Measurements from ENCODE around the gene LRRC26.

LRRC26 gene

DNA sequence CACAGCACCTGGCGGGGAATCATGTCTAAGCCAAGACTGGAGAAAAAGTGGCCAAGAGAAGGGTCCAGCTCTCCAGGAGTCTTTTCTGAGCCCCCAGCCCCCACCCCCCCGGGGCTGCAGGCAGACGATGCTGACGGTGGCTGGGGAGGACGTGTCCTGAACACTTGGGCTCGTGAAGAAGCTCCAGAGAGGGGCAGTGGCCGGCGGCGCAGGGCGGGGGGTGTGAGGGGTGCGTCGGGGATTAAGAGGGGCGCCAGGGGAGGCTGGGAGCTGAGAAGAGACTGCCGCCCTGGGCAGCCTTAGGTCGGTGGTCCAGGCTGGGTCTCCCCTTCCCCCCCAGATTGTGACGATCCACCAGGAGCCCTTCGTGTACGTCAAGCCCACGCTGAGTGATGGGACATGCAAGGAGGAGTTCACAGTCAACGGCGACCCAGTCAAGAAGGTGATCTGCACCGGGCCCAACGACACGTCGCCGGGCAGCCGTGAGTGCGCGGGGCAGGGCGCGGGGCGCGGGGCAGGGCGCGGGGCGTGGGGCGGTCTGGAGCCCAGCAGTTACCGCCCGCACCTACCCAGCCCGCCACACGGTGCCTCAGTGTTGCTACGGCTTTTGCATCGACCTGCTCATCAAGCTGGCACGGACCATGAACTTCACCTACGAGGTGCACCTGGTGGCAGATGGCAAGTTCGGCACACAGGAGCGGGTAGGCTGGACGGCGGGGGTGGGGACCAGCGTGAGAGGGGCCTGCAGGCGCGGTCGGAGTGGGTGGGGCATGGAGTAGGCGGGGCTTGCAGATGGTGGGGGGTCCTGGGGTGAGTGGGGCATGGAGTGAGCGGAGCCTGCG is 8.9 kb downstream of the LRRC26 start:
- H3K36me3 ChIP-seq (ENCODE audit: control insufficient read depth in 2 of 2, insufficient read depth in 2 of 2, low read length in 2 of 2): no peaks in the 10 kb centered on the region
- no peaks in the 10 kb centered on the region for H3K9me3 ChIP-seq (ENCODE audit: control insufficient read depth in 2 of 2, low read length in 2 of 2)
- peaks cover 6 to 9% of the 10 kb centered on the region in 2 donors for H3K4me1 ChIP-seq (ENCODE audit: control insufficient read depth in 2 of 2, insufficient read depth in 2 of 2, low read length in 2 of 2)
- no peak overlapping the region for H3K27ac ChIP-seq (ENCODE audit: low read depth in 2 of 2, low read length in 2 of 2)
- H3K27me3 ChIP-seq (ENCODE audit: control insufficient read depth in 2 of 2, insufficient read depth in 2 of 2, low read length in 2 of 2): peaks cover 38 to 39% of the 10 kb centered on the region in 2 donors
- H3K4me3 ChIP-seq (ENCODE audit: low read length in 2 of 2): no peak overlapping the region
- no peak overlapping the region for H3K9ac ChIP-seq (ENCODE audit: low read depth in 1 of 2, low read length in 2 of 2)

DNA sequence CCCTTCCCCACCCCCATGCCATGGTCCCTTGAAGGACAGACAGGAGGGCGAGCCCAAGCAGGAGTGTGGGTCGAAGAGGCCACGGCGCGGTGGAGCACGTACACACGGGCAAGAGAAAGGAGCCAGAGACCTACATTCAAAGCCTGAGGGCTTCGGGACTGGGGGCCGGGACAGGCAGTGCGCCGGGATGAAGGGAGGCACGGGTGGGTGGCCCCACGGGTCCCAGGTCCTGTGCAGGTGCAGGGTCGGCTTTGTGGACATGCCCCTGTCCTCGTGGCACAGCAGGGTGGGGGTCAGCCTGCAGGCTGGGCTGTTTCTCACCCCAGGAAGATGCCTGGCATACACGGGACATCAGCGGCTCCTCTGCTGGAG is 9.8 kb downstream of the LRRC26 start:
- Histone ChIP-seq H3K36me3 (ENCODE audit: control insufficient read depth in 2 of 2, insufficient read depth in 2 of 2, low read length in 2 of 2) (no peaks in the 10 kb centered on the region), H3K9ac (ENCODE audit: low read depth in 1 of 2, low read length in 2 of 2) (no peak overlapping the region), H3K4me3 (ENCODE audit: low read length in 2 of 2) (no peak overlapping the region), H3K27me3 (ENCODE audit: control insufficient read depth in 2 of 2, insufficient read depth in 2 of 2, low read length in 2 of 2) (peaks cover 40 to 44% of the 10 kb centered on the region in 2 donors), H3K4me1 (ENCODE audit: control insufficient read depth in 2 of 2, insufficient read depth in 2 of 2, low read length in 2 of 2) (peaks cover 6 to 9% of the 10 kb centered on the region in 2 donors), H3K9me3 (ENCODE audit: control insufficient read depth in 2 of 2, low read length in 2 of 2) (no peaks in the 10 kb centered on the region), H3K27ac (ENCODE audit: low read depth in 2 of 2, low read length in 2 of 2) (no peak overlapping the region)

DNA sequence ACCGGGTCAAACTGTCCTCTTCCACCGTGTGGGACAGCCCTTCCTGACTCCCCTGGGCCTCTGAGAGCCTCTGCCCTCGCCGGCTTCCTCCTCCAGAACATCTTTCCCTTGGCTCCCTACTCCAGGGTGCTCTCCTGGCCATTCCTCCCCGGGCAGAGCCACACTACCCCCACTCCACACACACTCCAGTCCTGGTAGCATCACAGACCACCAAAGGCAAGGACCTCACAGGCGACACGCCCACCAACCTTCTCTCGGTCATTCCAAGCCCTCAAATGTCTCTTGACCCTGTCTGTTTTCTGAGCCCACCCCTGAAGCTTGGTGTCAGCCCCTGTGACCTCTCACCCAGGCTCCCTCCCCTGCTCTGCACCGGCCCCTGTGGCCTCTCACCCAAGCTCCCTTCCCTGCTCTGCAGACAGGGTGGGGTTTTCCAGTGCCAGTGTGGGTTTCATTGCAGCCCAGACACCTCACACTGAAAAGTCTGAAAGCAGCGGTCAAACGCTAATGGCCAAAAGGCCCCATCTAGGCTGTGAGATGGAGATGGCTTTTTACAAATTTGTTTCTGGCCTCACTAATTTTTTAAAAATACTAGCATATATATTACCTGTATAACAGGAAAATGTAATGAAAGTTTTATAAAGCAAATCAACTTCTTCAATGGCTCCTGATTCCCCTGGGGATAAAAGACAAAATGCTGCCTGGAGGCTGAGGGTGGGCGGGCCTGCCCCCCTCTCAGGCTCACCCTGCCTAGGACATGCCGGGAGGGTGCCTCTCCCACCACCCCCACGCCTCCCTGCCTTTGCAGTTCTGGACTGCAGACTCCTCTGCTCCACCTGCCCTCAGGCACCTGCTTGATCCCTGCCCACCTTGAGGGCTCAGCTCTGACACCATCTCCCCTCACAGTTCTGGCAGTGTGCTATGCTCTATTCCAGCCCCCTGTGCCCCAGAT is 10.5 kb downstream of the LRRC26 start:
- Histone ChIP-seq H3K36me3 (ENCODE audit: control insufficient read depth in 2 of 2, insufficient read depth in 2 of 2, low read length in 2 of 2) (no peaks in the 10 kb centered on the region), H3K9ac (ENCODE audit: low read depth in 1 of 2, low read length in 2 of 2) (no peak overlapping the region), H3K4me1 (ENCODE audit: control insufficient read depth in 2 of 2, insufficient read depth in 2 of 2, low read length in 2 of 2) (peaks cover 6 to 9% of the 10 kb centered on the region in 2 donors), H3K4me3 (ENCODE audit: low read length in 2 of 2) (no peak overlapping the region), H3K9me3 (ENCODE audit: control insufficient read depth in 2 of 2, low read length in 2 of 2) (no peaks in the 10 kb centered on the region), H3K27ac (ENCODE audit: low read depth in 2 of 2, low read length in 2 of 2) (no peak overlapping the region), H3K27me3 (ENCODE audit: control insufficient read depth in 2 of 2, insufficient read depth in 2 of 2, low read length in 2 of 2) (peaks cover 40 to 45% of the 10 kb centered on the region in 2 donors)

DNA sequence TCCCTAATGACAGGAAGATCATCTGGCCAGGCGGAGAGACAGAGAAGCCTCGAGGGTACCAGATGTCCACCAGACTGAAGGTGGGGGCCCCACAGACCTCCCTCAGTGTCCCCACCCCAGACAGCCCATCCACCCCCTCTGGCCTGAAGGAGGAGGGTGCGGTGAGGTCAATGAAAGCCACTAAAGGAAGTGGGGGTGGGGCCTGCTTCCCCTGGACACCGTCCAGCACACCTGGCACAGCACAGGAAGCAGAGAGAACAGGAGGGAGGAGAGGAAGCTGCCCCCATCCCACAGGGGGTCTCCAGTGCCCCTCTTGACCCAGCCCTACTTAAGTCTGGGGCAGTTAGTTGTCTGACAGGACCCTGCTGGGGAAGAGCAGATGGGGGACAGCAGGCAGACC is 11.2 kb downstream of the LRRC26 start:
- Histone ChIP-seq H3K36me3 (ENCODE audit: control insufficient read depth in 2 of 2, insufficient read depth in 2 of 2, low read length in 2 of 2) (no peaks in the 10 kb centered on the region), H3K4me3 (ENCODE audit: low read length in 2 of 2) (no peak overlapping the region), H3K9ac (ENCODE audit: low read depth in 1 of 2, low read length in 2 of 2) (no peak overlapping the region), H3K27ac (ENCODE audit: low read depth in 2 of 2, low read length in 2 of 2) (no peak overlapping the region), H3K4me1 (ENCODE audit: control insufficient read depth in 2 of 2, insufficient read depth in 2 of 2, low read length in 2 of 2) (peaks cover 6 to 9% of the 10 kb centered on the region in 2 donors), H3K9me3 (ENCODE audit: control insufficient read depth in 2 of 2, low read length in 2 of 2) (no peaks in the 10 kb centered on the region), H3K27me3 (ENCODE audit: control insufficient read depth in 2 of 2, insufficient read depth in 2 of 2, low read length in 2 of 2) (peaks cover 34 to 43% of the 10 kb centered on the region in 2 donors)

DNA sequence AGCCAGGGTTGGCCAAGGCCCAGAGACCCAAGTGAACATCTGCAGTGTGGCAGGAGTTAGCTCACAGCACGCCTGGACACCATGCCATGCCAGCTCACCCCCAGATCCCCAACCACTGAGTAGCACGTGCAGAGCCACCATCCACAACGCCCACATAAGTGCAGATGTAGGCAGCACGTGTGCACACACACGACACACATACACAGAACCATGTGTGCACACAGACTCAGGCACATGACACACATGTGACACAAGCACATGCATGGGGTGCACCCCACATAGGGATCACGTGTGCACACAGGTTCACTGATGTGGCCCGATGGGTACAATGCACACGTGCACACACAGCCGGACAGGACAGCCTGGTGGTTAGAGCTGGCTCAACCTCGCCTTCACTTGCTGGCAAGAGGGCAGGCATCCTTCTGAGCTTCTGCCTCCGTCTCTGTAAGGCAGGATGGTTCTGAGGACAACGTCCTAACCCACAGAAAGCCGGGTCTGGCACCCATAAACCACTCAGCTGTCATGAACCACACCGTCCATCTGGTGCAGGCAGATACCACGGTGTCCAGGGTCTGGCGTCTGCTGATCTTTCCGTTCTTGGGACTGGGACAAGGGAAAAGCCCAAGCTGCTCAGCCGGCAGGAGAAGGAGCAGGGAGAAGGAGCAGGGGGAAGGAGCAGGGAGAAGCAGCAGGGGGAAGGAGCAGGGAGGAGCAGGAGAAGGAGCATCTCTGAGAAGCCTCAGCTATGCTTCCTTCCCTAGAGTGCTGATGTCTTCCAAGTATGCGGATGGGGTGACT is 12.0 kb downstream of the LRRC26 start:
- Histone ChIP-seq H3K9ac (ENCODE audit: low read depth in 1 of 2, low read length in 2 of 2) (no peak overlapping the region), H3K4me1 (ENCODE audit: control insufficient read depth in 2 of 2, insufficient read depth in 2 of 2, low read length in 2 of 2) (peaks cover 4 to 7% of the 10 kb centered on the region in 2 donors), H3K36me3 (ENCODE audit: control insufficient read depth in 2 of 2, insufficient read depth in 2 of 2, low read length in 2 of 2) (no peaks in the 10 kb centered on the region), H3K9me3 (ENCODE audit: control insufficient read depth in 2 of 2, low read length in 2 of 2) (no peaks in the 10 kb centered on the region), H3K27me3 (ENCODE audit: control insufficient read depth in 2 of 2, insufficient read depth in 2 of 2, low read length in 2 of 2) (peaks cover 33 to 39% of the 10 kb centered on the region in 2 donors), H3K27ac (ENCODE audit: low read depth in 2 of 2, low read length in 2 of 2) (no peak overlapping the region), H3K4me3 (ENCODE audit: low read length in 2 of 2) (no peak overlapping the region)

DNA sequence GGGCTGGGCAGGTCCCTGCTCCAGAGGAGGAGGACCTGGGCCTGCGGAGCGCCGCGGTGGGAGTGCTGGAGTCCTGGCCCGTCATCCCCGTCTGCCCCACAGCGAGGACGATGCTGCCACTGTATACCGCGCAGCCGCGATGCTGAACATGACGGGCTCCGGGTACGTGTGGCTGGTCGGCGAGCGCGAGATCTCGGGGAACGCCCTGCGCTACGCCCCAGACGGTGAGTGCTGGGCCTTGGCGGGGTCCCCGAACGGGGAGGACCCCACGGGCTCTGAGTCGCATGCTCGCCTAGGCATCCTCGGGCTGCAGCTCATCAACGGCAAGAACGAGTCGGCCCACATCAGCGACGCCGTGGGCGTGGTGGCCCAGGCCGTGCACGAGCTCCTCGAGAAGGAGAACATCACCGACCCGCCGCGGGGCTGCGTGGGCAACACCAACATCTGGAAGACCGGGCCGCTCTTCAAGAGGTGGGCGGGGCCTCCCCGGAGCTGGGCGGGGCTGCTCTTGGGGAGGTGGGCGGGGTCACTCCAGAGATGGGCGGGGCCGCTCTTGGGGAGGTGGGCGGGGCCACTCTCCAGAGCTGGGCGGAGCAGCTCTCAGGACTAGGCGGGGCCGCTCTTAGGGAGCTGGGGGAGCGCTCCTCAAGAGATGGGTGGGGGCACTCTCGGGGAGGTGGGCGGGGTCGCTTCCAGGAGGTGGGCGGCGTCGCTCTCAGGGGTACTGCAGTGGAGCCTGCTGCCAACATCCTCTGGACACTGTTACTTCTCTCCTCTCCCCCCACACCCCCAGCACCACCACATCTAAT is 13.1 kb downstream of the LRRC26 start:
- no peaks in the 10 kb centered on the region for H3K9me3 ChIP-seq (ENCODE audit: control insufficient read depth in 2 of 2, low read length in 2 of 2)

DNA sequence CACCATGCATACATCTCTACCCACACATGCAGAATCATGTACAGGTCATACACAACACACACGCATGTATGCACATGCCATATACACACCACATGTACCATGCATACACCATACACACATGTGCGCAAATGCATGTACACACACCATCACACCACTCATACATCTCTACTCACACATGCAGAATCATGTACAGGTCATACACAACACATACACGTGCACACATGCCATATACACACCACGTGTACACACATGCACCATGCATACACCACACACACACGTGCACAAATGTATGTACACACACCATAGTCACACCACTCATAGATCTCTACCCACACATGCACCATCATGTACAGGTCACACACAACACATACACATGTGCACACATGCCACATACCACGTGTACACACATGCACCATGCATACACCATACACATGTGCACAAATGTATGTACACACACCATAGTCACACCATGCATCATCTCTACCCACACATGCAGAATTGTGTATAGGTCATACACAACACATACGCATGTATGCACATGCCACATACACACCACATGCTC is 16.9 kb downstream of the LRRC26 start:
- Histone ChIP-seq H3K27me3 (ENCODE audit: control insufficient read depth in 2 of 2, insufficient read depth in 2 of 2, low read length in 2 of 2) (peaks cover 14 to 17% of the 10 kb centered on the region in 2 donors), H3K27ac (ENCODE audit: low read depth in 2 of 2, low read length in 2 of 2) (no peak overlapping the region), H3K4me3 (ENCODE audit: low read length in 2 of 2) (no peak overlapping the region), H3K9ac (ENCODE audit: low read depth in 1 of 2, low read length in 2 of 2) (no peak overlapping the region), H3K9me3 (ENCODE audit: control insufficient read depth in 2 of 2, low read length in 2 of 2) (no peaks in the 10 kb centered on the region), H3K4me1 (ENCODE audit: control insufficient read depth in 2 of 2, insufficient read depth in 2 of 2, low read length in 2 of 2) (peaks cover 3 to 4% of the 10 kb centered on the region in 2 donors), H3K36me3 (ENCODE audit: control insufficient read depth in 2 of 2, insufficient read depth in 2 of 2, low read length in 2 of 2) (no peaks in the 10 kb centered on the region)

More for the DNA sequence above, 13.1 kb downstream of the LRRC26 start:
- peaks cover 4 to 7% of the 10 kb centered on the region in 2 donors for H3K4me1 ChIP-seq (ENCODE audit: control insufficient read depth in 2 of 2, insufficient read depth in 2 of 2, low read length in 2 of 2)
- peaks cover 33 to 36% of the 10 kb centered on the region in 2 donors for H3K27me3 ChIP-seq (ENCODE audit: control insufficient read depth in 2 of 2, insufficient read depth in 2 of 2, low read length in 2 of 2)
- H3K27ac ChIP-seq (ENCODE audit: low read depth in 2 of 2, low read length in 2 of 2): no peak overlapping the region
- no peak overlapping the region for H3K9ac ChIP-seq (ENCODE audit: low read depth in 1 of 2, low read length in 2 of 2)
- no peaks in the 10 kb centered on the region for H3K36me3 ChIP-seq (ENCODE audit: control insufficient read depth in 2 of 2, insufficient read depth in 2 of 2, low read length in 2 of 2)
- peak overlapping the region in 1 of 2 donors; percentile 5 for H3K4me3 ChIP-seq (ENCODE audit: low read length in 2 of 2)

DNA sequence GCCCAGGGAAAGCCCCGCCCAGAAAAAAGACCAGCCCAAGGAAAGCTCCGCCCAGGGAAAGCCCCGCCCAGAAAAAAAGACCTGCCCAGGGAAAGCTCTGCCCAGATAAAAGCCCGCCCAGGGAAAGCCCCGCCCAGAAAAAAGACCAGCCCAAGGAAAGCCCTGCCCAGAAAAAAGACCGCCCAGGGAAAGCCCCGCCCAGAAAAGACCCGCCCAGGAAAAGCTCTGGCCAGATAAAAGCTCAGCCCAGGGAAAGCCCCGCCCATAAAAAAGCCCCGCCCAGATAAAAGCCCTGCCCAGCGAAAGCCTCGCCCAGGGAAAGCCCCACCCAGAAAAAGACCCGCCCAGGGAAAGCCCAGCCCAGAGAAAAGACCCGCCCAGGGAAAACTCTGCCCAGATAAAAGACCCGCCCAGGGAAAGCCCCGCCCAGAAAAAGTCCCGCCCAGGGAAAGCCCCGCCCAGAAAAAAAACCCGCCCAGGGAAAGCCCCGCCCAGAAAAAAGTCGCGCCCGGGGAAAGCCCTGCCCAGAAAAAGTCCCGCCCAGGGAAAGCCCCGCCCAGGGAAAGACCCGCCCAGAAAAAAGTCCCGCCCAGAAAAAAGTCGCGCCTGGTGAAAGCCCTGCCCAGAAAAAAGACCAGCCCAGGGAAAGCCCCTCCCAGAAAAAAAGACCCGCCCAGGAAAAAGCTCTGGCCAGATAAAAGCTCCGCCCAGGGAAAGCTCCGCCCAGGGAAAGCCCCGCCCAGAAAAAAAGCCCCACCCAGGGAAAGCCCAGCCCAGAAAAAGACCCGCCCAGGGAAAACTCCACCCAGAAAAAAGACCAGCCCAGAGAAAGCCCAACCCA is 19.0 kb downstream of the LRRC26 start:
- H3K27me3 ChIP-seq (ENCODE audit: control insufficient read depth in 2 of 2, insufficient read depth in 2 of 2, low read length in 2 of 2): peaks cover 6 to 12% of the 10 kb centered on the region in 2 donors
- H3K9me3 ChIP-seq (ENCODE audit: control insufficient read depth in 2 of 2, low read length in 2 of 2): no peaks in the 10 kb centered on the region
- H3K9ac ChIP-seq (ENCODE audit: low read depth in 1 of 2, low read length in 2 of 2): no peak overlapping the region
- no peak overlapping the region for H3K27ac ChIP-seq (ENCODE audit: low read depth in 2 of 2, low read length in 2 of 2)
- H3K4me1 ChIP-seq (ENCODE audit: control insufficient read depth in 2 of 2, insufficient read depth in 2 of 2, low read length in 2 of 2): no peaks in the 10 kb centered on the region
- no peak overlapping the region for H3K4me3 ChIP-seq (ENCODE audit: low read length in 2 of 2)
- H3K36me3 ChIP-seq (ENCODE audit: control insufficient read depth in 2 of 2, insufficient read depth in 2 of 2, low read length in 2 of 2): no peaks in the 10 kb centered on the region
